ENCODE measurements around the gene CYB5D1.

CYB5D1 gene

DNA sequence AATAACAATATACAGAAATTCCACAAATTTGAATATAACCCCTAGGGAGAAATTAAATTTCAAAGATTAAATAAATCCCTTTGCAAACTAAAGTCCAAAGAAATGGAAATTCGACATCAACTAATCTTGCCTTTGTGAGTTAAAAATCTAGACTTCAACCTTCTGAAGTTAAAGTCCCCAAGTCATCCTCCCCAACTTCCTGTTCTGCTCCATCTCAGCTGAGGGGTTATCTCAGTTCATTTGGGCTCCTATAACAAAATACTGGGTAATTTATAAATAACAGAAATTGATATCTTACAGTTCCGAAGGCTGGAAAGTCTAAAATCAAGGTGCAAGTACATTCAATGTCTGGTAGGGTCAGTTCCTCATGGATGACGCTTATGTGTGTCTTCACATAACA lies 46.6 kb upstream of the CYB5D1 start:
- TF ChIP-seq ZNF8 (CRISPR knock-in tag; IDR thresholded peaks at IDR 0.05): no peak
- no peak for TF ChIP-seq PPARA (CRISPR knock-in tag; IDR thresholded peaks at IDR 0.05; ENCODE audit: borderline replicate concordance)
- TF ChIP-seq, protein P1, sequence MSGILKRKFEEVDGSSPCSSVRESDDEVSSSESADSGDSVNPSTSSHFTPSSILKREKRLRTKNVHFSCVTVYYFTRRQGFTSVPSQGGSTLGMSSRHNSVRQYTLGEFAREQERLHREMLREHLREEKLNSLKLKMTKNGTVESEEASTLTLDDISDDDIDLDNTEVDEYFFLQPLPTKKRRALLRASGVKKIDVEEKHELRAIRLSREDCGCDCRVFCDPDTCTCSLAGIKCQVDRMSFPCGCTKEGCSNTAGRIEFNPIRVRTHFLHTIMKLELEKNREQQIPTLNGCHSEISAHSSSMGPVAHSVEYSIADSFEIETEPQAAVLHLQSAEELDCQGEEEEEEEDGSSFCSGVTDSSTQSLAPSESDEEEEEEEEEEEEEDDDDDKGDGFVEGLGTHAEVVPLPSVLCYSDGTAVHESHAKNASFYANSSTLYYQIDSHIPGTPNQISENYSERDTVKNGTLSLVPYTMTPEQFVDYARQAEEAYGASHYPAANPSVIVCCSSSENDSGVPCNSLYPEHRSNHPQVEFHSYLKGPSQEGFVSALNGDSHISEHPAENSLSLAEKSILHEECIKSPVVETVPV (CRISPR knock-in tag; IDR thresholded peaks at IDR 0.05): no peak
- TF ChIP-seq ESRRG (CRISPR knock-in tag; IDR thresholded peaks at IDR 0.05): no peak
- TF ChIP-seq, protein P2, sequence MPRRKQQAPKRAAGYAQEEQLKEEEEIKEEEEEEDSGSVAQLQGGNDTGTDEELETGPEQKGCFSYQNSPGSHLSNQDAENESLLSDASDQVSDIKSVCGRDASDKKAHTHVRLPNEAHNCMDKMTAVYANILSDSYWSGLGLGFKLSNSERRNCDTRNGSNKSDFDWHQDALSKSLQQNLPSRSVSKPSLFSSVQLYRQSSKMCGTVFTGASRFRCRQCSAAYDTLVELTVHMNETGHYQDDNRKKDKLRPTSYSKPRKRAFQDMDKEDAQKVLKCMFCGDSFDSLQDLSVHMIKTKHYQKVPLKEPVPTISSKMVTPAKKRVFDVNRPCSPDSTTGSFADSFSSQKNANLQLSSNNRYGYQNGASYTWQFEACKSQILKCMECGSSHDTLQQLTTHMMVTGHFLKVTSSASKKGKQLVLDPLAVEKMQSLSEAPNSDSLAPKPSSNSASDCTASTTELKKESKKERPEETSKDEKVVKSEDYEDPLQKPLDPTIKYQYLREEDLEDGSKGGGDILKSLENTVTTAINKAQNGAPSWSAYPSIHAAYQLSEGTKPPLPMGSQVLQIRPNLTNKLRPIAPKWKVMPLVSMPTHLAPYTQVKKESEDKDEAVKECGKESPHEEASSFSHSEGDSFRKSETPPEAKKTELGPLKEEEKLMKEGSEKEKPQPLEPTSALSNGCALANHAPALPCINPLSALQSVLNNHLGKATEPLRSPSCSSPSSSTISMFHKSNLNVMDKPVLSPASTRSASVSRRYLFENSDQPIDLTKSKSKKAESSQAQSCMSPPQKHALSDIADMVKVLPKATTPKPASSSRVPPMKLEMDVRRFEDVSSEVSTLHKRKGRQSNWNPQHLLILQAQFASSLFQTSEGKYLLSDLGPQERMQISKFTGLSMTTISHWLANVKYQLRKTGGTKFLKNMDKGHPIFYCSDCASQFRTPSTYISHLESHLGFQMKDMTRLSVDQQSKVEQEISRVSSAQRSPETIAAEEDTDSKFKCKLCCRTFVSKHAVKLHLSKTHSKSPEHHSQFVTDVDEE (CRISPR knock-in tag; IDR thresholded peaks at IDR 0.05): no peak
- TF ChIP-seq, protein P3, sequence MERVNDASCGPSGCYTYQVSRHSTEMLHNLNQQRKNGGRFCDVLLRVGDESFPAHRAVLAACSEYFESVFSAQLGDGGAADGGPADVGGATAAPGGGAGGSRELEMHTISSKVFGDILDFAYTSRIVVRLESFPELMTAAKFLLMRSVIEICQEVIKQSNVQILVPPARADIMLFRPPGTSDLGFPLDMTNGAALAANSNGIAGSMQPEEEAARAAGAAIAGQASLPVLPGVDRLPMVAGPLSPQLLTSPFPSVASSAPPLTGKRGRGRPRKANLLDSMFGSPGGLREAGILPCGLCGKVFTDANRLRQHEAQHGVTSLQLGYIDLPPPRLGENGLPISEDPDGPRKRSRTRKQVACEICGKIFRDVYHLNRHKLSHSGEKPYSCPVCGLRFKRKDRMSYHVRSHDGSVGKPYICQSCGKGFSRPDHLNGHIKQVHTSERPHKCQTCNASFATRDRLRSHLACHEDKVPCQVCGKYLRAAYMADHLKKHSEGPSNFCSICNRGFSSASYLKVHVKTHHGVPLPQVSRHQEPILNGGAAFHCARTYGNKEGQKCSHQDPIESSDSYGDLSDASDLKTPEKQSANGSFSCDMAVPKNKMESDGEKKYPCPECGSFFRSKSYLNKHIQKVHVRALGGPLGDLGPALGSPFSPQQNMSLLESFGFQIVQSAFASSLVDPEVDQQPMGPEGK (CRISPR knock-in tag; IDR thresholded peaks at IDR 0.05; ENCODE audit: borderline replicate concordance): no peak
- no peak for TF ChIP-seq ZNF565 (CRISPR knock-in tag; conservative IDR thresholded peaks at IDR 0.05; ENCODE audit: low read depth)
- no peak for TF ChIP-seq SNAI2 (CRISPR knock-in tag; IDR thresholded peaks at IDR 0.05)
- no peak for TF ChIP-seq ARNTL (CRISPR knock-in tag; IDR thresholded peaks at IDR 0.05; ENCODE audit: borderline replicate concordance, low read depth)
- TF ChIP-seq ISL1 (CRISPR knock-in tag; IDR thresholded peaks at IDR 0.05): no peak
- TF ChIP-seq TCF4 (CRISPR knock-in tag; IDR thresholded peaks at IDR 0.05; ENCODE audit: borderline replicate concordance): no peak
- ATAC-seq: no peak

DNA sequence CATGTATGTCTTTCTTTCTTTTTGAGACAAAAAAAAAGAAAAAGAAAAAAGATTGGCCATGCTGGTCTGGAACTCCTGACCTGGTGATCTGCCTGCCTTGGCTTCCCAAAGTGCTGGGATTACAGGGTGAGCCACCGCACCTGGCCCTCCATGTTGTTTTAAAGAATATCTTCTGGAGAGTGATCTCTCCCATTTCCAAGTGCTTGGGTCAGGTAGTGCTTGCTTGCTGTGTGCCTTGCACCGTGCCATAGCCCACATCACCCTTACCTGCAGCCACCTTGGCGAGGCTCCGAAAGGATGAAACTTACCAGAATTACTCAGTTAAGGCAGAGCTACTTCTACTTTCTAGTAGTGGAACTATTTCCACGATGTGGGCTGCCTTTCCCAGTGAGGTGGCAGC lies 42.8 kb upstream of the CYB5D1 start:
- TF ChIP-seq ZNF565 (CRISPR knock-in tag; conservative IDR thresholded peaks at IDR 0.05; ENCODE audit: low read depth) (no peak), RARB (CRISPR knock-in tag; IDR thresholded peaks at IDR 0.05) (no peak), ISL1 (CRISPR knock-in tag; IDR thresholded peaks at IDR 0.05) (no peak), ZNF70 (CRISPR knock-in tag; IDR thresholded peaks at IDR 0.05) (no peak), ZFP3 (CRISPR knock-in tag; IDR thresholded peaks at IDR 0.05) (no peak), ZFP30 (CRISPR knock-in tag; IDR thresholded peaks at IDR 0.05) (no peak), ESRRG (CRISPR knock-in tag; IDR thresholded peaks at IDR 0.05) (no peak), OSR1 (CRISPR knock-in tag; IDR thresholded peaks at IDR 0.05) (no peak), SNAI2 (CRISPR knock-in tag; IDR thresholded peaks at IDR 0.05) (no peak), BACH2 (CRISPR knock-in tag; IDR thresholded peaks at IDR 0.05; ENCODE audit: borderline replicate concordance) (no peak)
- TF ChIP-seq, protein P2 (CRISPR knock-in tag; IDR thresholded peaks at IDR 0.05): no peak
- TF ChIP-seq, protein P4, sequence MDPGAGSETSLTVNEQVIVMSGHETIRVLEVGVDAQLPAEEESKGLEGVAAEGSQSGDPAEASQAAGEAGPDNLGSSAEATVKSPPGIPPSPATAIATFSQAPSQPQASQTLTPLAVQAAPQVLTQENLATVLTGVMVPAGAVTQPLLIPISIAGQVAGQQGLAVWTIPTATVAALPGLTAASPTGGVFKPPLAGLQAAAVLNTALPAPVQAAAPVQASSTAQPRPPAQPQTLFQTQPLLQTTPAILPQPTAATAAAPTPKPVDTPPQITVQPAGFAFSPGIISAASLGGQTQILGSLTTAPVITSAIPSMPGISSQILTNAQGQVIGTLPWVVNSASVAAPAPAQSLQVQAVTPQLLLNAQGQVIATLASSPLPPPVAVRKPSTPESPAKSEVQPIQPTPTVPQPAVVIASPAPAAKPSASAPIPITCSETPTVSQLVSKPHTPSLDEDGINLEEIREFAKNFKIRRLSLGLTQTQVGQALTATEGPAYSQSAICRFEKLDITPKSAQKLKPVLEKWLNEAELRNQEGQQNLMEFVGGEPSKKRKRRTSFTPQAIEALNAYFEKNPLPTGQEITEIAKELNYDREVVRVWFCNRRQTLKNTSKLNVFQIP (CRISPR knock-in tag; IDR thresholded peaks at IDR 0.05; ENCODE audit: borderline replicate concordance, low read depth): no peak
- TF ChIP-seq, protein P5, sequence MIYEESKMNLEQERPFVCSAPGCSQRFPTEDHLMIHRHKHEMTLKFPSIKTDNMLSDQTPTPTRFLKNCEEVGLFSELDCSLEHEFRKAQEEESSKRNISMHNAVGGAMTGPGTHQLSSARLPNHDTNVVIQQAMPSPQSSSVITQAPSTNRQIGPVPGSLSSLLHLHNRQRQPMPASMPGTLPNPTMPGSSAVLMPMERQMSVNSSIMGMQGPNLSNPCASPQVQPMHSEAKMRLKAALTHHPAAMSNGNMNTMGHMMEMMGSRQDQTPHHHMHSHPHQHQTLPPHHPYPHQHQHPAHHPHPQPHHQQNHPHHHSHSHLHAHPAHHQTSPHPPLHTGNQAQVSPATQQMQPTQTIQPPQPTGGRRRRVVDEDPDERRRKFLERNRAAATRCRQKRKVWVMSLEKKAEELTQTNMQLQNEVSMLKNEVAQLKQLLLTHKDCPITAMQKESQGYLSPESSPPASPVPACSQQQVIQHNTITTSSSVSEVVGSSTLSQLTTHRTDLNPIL (CRISPR knock-in tag; IDR thresholded peaks at IDR 0.05; ENCODE audit: low read depth): no peak
- no peak for ATAC-seq

All from SK-N-SH treated with all-trans-retinoic acid at 6 μM for 48 hours (cell line).